SK-N-SH treated with all-trans-retinoic acid at 6 μM for 48 hours (cell line): ENCODE measurements around the gene PRKD3.

Experiments
- ATAC-seq: fragments of 200-7000 bp; cut with Tn5 transposase; 3 replicates; pipeline ENCODE4 v1.9.1; 2020; ENCODE audit warnings: mild to moderate bottlenecking, moderate library complexity
- ARNTL ChIP-seq: fragments of 450-650 bp; formaldehyde crosslinking; IDR thresholded peaks from 2 replicates; pipeline ENCODE4 v1.5.0; 2020; ENCODE audit warnings: low read depth, mild to moderate bottlenecking, moderate library complexity, borderline replicate concordance
- BACH2 ChIP-seq: fragments of 250-450 bp; sonication (Bioruptor Pico); IDR thresholded peaks from 2 replicates; pipeline ENCODE4 v1.9.0; 2021; ENCODE audit warnings: mild to moderate bottlenecking, borderline replicate concordance
- CREB5 ChIP-seq: fragments of 250-450 bp; sonication (Bioruptor Pico); IDR thresholded peaks from 2 replicates; pipeline ENCODE4 v1.5.1; 2020; ENCODE audit warnings: low read depth, mild to moderate bottlenecking, moderate library complexity
- CSDC2 ChIP-seq: fragments of 250-450 bp; sonication (Bioruptor Pico); IDR thresholded peaks from 2 replicates; pipeline ENCODE4 v1.5.0; 2020; ENCODE audit warnings: mild to moderate bottlenecking, moderate library complexity
- CSRNP3 ChIP-seq: fragments of 250-450 bp; sonication (Bioruptor Pico); IDR thresholded peaks from 2 replicates; pipeline ENCODE4 v1.5.1; 2021; ENCODE audit warnings: mild to moderate bottlenecking, moderate library complexity
- POU6F1 ChIP-seq: fragments of 250-450 bp; sonication (Bioruptor Pico); IDR thresholded peaks from 2 replicates; pipeline ENCODE4 v1.8.0; 2021; ENCODE audit warnings: low read depth, mild to moderate bottlenecking, moderate library complexity, borderline replicate concordance
- TOX ChIP-seq: fragments of 250-450 bp; sonication (Bioruptor Pico); IDR thresholded peaks from 2 replicates; pipeline ENCODE4 v1.8.0; 2021; ENCODE audit warnings: mild to moderate bottlenecking, moderate library complexity, borderline replicate concordance
- ZC3H10 ChIP-seq: fragments of 250-450 bp; sonication (Bioruptor Pico); IDR thresholded peaks from 2 replicates; pipeline ENCODE4 v1.5.1; 2021; ENCODE audit warnings: mild to moderate bottlenecking, moderate library complexity
- ZFP3 ChIP-seq: fragments of 250-450 bp; sonication (Bioruptor Pico); IDR thresholded peaks from 2 replicates; pipeline ENCODE4 v1.5.0; 2020; ENCODE audit warnings: mild to moderate bottlenecking, moderate library complexity
- ZFP30 ChIP-seq: fragments of 450-650 bp; formaldehyde crosslinking; IDR thresholded peaks from 2 replicates; pipeline ENCODE4 v1.5.0; 2022; ENCODE audit warnings: mild to moderate bottlenecking, moderate library complexity
- ZNF565 ChIP-seq: fragments of 450-650 bp; formaldehyde crosslinking; conservative IDR thresholded peaks from 2 replicates; pipeline ENCODE4 v1.5.0; 2020; ENCODE audit warnings: low read depth, mild to moderate bottlenecking, moderate library complexity
- ZNF70 ChIP-seq: fragments of 450-650 bp; formaldehyde crosslinking; IDR thresholded peaks from 2 replicates; pipeline ENCODE4 v1.5.0; 2020; ENCODE audit warnings: mild to moderate bottlenecking, moderate library complexity

PRKD3 gene

GRCh38 chr2:37276291-37276690, 48.3 kb downstream of the PRKD3 start:
- no peak for ATAC-seq
- TF ChIP-seq ZFP3 (CRISPR knock-in tag) (no peak), CREB5 (no peak), ZNF565 (CRISPR knock-in tag) (no peak), ZC3H10 (CRISPR knock-in tag) (no peak), ZNF70 (CRISPR knock-in tag) (no peak), BACH2 (CRISPR knock-in tag) (no peak), POU6F1 (CRISPR knock-in tag) (no peak), ZFP30 (no peak), CSDC2 (no peak), CSRNP3 (CRISPR knock-in tag) (no peak), TOX (CRISPR knock-in tag) (no peak), ARNTL (CRISPR knock-in tag) (no peak)
